T-helper 22 cell (primary cell): ENCODE measurements around the gene ANTXR1.

Experiments
- DNase-seq: peaks from one replicate; pipeline ENCODE4 v3.0.0-alpha.2; 2020; ENCODE audit warnings: low read depth

The ANTXR1 gene

GRCh38 chr2:69097891-69098655 is 85.1 kb downstream of the ANTXR1 start:
- DNase-seq, result no peak

- DNase-seq, result no peak
Measured at GRCh38 chr2:69099541-69099940, 86.6 kb downstream of the ANTXR1 start.

- no peak for DNase-seq
Measured at GRCh38 chr2:69100220-69100723, 87.3 kb downstream of the ANTXR1 start.

- DNase-seq, result no peak
Measured at GRCh38 chr2:69102041-69102593, 89.1 kb downstream of the ANTXR1 start.

GRCh38 chr2:69103419-69103818 is 90.4 kb downstream of the ANTXR1 start:
- no peak for DNase-seq

- no peak for DNase-seq
Measured at GRCh38 chr2:69104261-69104660, 91.3 kb downstream of the ANTXR1 start.

- no peak for DNase-seq
Measured at GRCh38 chr2:69109255-69109654, 96.3 kb downstream of the ANTXR1 start.

- no peak for DNase-seq
Measured at GRCh38 chr2:69111076-69111475, 98.1 kb downstream of the ANTXR1 start.

GRCh38 chr2:69113627-69114026 is 100.6 kb downstream of the ANTXR1 start:
- no peak for DNase-seq

- DNase-seq, result no peak
Measured at GRCh38 chr2:69114534-69114933, 101.6 kb downstream of the ANTXR1 start.

- no peak for DNase-seq
Measured at GRCh38 chr2:69116438-69116837, 103.5 kb downstream of the ANTXR1 start.

- no peak for DNase-seq
Measured at GRCh38 chr2:69118609-69119008, 105.6 kb downstream of the ANTXR1 start.

- no peak for DNase-seq
Measured at GRCh38 chr2:69119104-69119894, 106.3 kb downstream of the ANTXR1 start.

- DNase-seq, result no peak
Measured at GRCh38 chr2:69122271-69122670, 109.3 kb downstream of the ANTXR1 start.

- no peak for DNase-seq
Measured at GRCh38 chr2:69123182-69123581, 110.2 kb downstream of the ANTXR1 start.

- DNase-seq, result no peak
Measured at GRCh38 chr2:69124343-69124742, 111.4 kb downstream of the ANTXR1 start.

GRCh38 chr2:69125816-69126215 is 112.8 kb downstream of the ANTXR1 start:
- DNase-seq, result no peak

GRCh38 chr2:69126341-69126740 is 113.4 kb downstream of the ANTXR1 start:
- DNase-seq, result no peak

GRCh38 chr2:69131452-69131851 is 118.5 kb downstream of the ANTXR1 start:
- DNase-seq, result no peak

GRCh38 chr2:69131983-69132675 is 119.2 kb downstream of the ANTXR1 start:
- no peak for DNase-seq

GRCh38 chr2:69132960-69133590 is 120.1 kb downstream of the ANTXR1 start:
- no peak for DNase-seq

- no peak for DNase-seq
Measured at GRCh38 chr2:69133898-69134297, 120.9 kb downstream of the ANTXR1 start.
